MM.1S (cell line): ENCODE measurements around the gene RAB7A.

Experiments used
- CTCF ChIP-seq: fragments of 300-600 bp; sonication (generic); IDR thresholded peaks from 2 replicates; pipeline ENCODE4 v1.5.1; 2016; ENCODE audit warnings: antibody characterized with exemption, low read length, mixed read lengths
- EZH2 ChIP-seq: fragments of 300-600 bp; sonication (generic); optimal IDR thresholded peaks from 2 replicates; pipeline ENCODE3; 2017; ENCODE audit warnings: low read depth, mild to moderate bottlenecking, antibody characterized with exemption, low read length, mixed read lengths
- EZH2phosphoT487 ChIP-seq: fragments of 300-600 bp; sonication (generic); IDR thresholded peaks from 2 replicates; pipeline ENCODE4 v1.6.1; 2018; ENCODE audit warnings: antibody characterized with exemption, low read length

- TF ChIP-seq CTCF (no peak), EZH2 (no peak), EZH2phosphoT487 (no peak)
Measured at GRCh38 chr3:128850544-128850943, 124.6 kb downstream of the RAB7A start.
